HEK293 (cell line): ENCODE data around the gene SLMAP.

Source experiments
- CTCF ChIA-PET: fragments of 350-600 bp; formaldehyde crosslinking; extraction: SDS; loops from one replicate; lab custom pipeline; 2021; ENCODE audit warnings: antibody characterized with exemption; lab: Yijun Ruan, JAX
- POLR2A ChIA-PET: fragments of 300-600 bp; formaldehyde crosslinking; extraction: SDS; loops from one replicate; lab custom pipeline; 2020; ENCODE audit warnings: antibody characterized with exemption, inconsistent platforms; lab: Yijun Ruan, JAX
- H3K27ac ChIP-seq: fragments of 200-500 bp; sonication (Bioruptor generic); 2 replicates; pipeline ENCODE4 v1.5.1; 2014; ENCODE audit warnings: low read depth, low read length, control low read depth, inconsistent platforms; ENCODE audit errors: extremely low read depth
- H3K36me3 ChIP-seq, 2 experiments: fragments of 200-500 bp in 1 of 2; sonication (Bioruptor generic) in 1 of 2; 1 replicate in 1 of 2; 2 replicates in 1 of 2; pipeline ENCODE4 v1.5.1; 2014 to 2017; ENCODE audit warnings: inconsistent platforms in 2 of 2, low read length in 2 of 2; ENCODE audit not compliant: control insufficient read depth in 2 of 2, insufficient read depth in 1 of 2
- H3K4me1 ChIP-seq: fragments of 200-500 bp; sonication (Bioruptor generic); 2 replicates; pipeline ENCODE4 v1.5.1; 2014; ENCODE audit warnings: mild to moderate bottlenecking, low read length, inconsistent platforms; ENCODE audit not compliant: control insufficient read depth, insufficient read depth
- H3K4me3 ChIP-seq: 2 replicates; pipeline ENCODE4 v1.5.1; 2011; ENCODE audit warnings: low read depth, mild to moderate bottlenecking, control low read depth, low read length, moderate library complexity
- H3K9me3 ChIP-seq: fragments of 200-500 bp; sonication (Bioruptor generic); 2 replicates; pipeline ENCODE4 v1.5.1; 2014; ENCODE audit warnings: low read depth, low read length, inconsistent platforms; ENCODE audit not compliant: control insufficient read depth, insufficient read depth
- BCL6B ChIP-seq: fragments of 450-650 bp; formaldehyde crosslinking; IDR thresholded peaks from 2 replicates; pipeline ENCODE4 v1.5.1; 2017; ENCODE audit warnings: missing biosample characterization, missing genetic modification characterization
- HIC1 ChIP-seq: fragments of 450-650 bp; formaldehyde crosslinking; IDR thresholded peaks from 2 replicates; pipeline ENCODE4 v1.5.1; 2016; ENCODE audit warnings: missing biosample characterization, missing genetic modification characterization
- HOXA7 ChIP-seq: sonication (generic); formaldehyde crosslinking; IDR thresholded peaks from 2 replicates; pipeline ENCODE4 v1.8.1; 2022; ENCODE audit warnings: missing genetic modification reagents, borderline replicate concordance
- INSM2 ChIP-seq: fragments of 450-650 bp; formaldehyde crosslinking; IDR thresholded peaks from 2 replicates; pipeline ENCODE4 v1.5.1; 2016; ENCODE audit warnings: missing biosample characterization, missing genetic modification characterization
- KLF10 ChIP-seq: fragments of 450-650 bp; IDR thresholded peaks from 2 replicates; pipeline ENCODE4 v1.5.1; 2018; ENCODE audit warnings: missing biosample characterization, mild to moderate bottlenecking, missing genetic modification characterization
- KLF7 ChIP-seq: fragments of 450-650 bp; formaldehyde crosslinking; IDR thresholded peaks from 2 replicates; pipeline ENCODE4 v1.5.1; 2016; ENCODE audit warnings: missing biosample characterization, missing genetic modification characterization, borderline replicate concordance
- MEIS1 ChIP-seq: sonication (generic); formaldehyde crosslinking; IDR thresholded peaks from 2 replicates; pipeline ENCODE4 v1.8.1; 2022; ENCODE audit warnings: missing genetic modification reagents, mild to moderate bottlenecking, borderline replicate concordance
- PBX3 ChIP-seq: sonication (generic); formaldehyde crosslinking; IDR thresholded peaks from 2 replicates; pipeline ENCODE4 v1.8.1; 2022; ENCODE audit warnings: mild to moderate bottlenecking, moderate library complexity, missing genetic modification reagents
- SCRT2 ChIP-seq: fragments of 450-650 bp; formaldehyde crosslinking; IDR thresholded peaks from 2 replicates; pipeline ENCODE4 v1.5.1; 2016; ENCODE audit warnings: missing biosample characterization, missing genetic modification characterization
- ZBTB17 ChIP-seq: fragments of 450-650 bp; formaldehyde crosslinking; IDR thresholded peaks from 2 replicates; pipeline ENCODE4 v1.5.1; 2016; ENCODE audit warnings: missing biosample characterization, missing genetic modification characterization
- ZEB2 ChIP-seq: fragments of 450-650 bp; formaldehyde crosslinking; IDR thresholded peaks from 2 replicates; pipeline ENCODE4 v1.5.1; 2016; ENCODE audit warnings: missing biosample characterization, missing genetic modification characterization
- ZNF157 ChIP-seq: fragments of 450-650 bp; formaldehyde crosslinking; IDR thresholded peaks from 2 replicates; pipeline ENCODE4 v1.5.1; 2016; ENCODE audit warnings: missing biosample characterization, missing genetic modification characterization
- ZNF174 ChIP-seq: fragments of 450-650 bp; formaldehyde crosslinking; IDR thresholded peaks from 2 replicates; pipeline ENCODE4 v1.5.0; 2017; ENCODE audit warnings: missing biosample characterization, mild to moderate bottlenecking, missing genetic modification characterization
- ZNF24 ChIP-seq: fragments of 450-650 bp; formaldehyde crosslinking; IDR thresholded peaks from 2 replicates; pipeline ENCODE4 v1.5.1; 2016; ENCODE audit warnings: missing biosample characterization, missing genetic modification characterization
- ZNF26 ChIP-seq: fragments of 450-650 bp; formaldehyde crosslinking; IDR thresholded peaks from 2 replicates; pipeline ENCODE4 v1.5.1; 2016; ENCODE audit warnings: missing biosample characterization, missing genetic modification characterization
- ZNF311 ChIP-seq: fragments of 450-650 bp; formaldehyde crosslinking; IDR thresholded peaks from 2 replicates; pipeline ENCODE4 v1.5.1; 2017; ENCODE audit warnings: missing biosample characterization, missing genetic modification characterization, borderline replicate concordance
- ZNF350 ChIP-seq: fragments of 450-650 bp; formaldehyde crosslinking; IDR thresholded peaks from 2 replicates; pipeline ENCODE4 v1.5.0; 2017; ENCODE audit warnings: missing biosample characterization, mild to moderate bottlenecking, missing genetic modification characterization
- ZNF398 ChIP-seq: fragments of 450-650 bp; formaldehyde crosslinking; IDR thresholded peaks from 2 replicates; pipeline ENCODE4 v1.5.1; 2017; ENCODE audit warnings: missing biosample characterization, missing genetic modification characterization
- ZNF48 ChIP-seq: fragments of 450-650 bp; formaldehyde crosslinking; IDR thresholded peaks from 2 replicates; pipeline ENCODE4 v1.5.1; 2016; ENCODE audit warnings: missing biosample characterization, missing genetic modification characterization
- ZNF510 ChIP-seq: fragments of 450-650 bp; formaldehyde crosslinking; IDR thresholded peaks from 2 replicates; pipeline ENCODE4 v1.5.1; 2018; ENCODE audit warnings: mild to moderate bottlenecking, missing genetic modification characterization, missing biosample characterization; ENCODE audit not compliant: insufficient replicate concordance
- ZNF514 ChIP-seq: fragments of 450-650 bp; formaldehyde crosslinking; IDR thresholded peaks from 2 replicates; pipeline ENCODE4 v1.5.1; 2016; ENCODE audit warnings: missing biosample characterization, missing genetic modification characterization
- ZNF571 ChIP-seq: fragments of 450-650 bp; formaldehyde crosslinking; IDR thresholded peaks from 2 replicates; pipeline ENCODE4 v1.5.0; 2017; ENCODE audit warnings: missing biosample characterization, missing genetic modification characterization
- ZNF629 ChIP-seq: fragments of 450-650 bp; formaldehyde crosslinking; IDR thresholded peaks from 2 replicates; pipeline ENCODE4 v1.5.1; 2017; ENCODE audit warnings: missing biosample characterization, missing genetic modification characterization
- ZNF654 ChIP-seq: fragments of 450-650 bp; formaldehyde crosslinking; IDR thresholded peaks from 2 replicates; pipeline ENCODE4 v1.5.1; 2016; ENCODE audit warnings: low read depth, missing biosample characterization, missing genetic modification characterization
- ZNF670 ChIP-seq: fragments of 450-650 bp; formaldehyde crosslinking; IDR thresholded peaks from 2 replicates; pipeline ENCODE4 v1.5.1; 2016; ENCODE audit warnings: missing biosample characterization, missing genetic modification characterization, low read depth
- ZNF777 ChIP-seq: fragments of 450-650 bp; formaldehyde crosslinking; IDR thresholded peaks from 2 replicates; pipeline ENCODE4 v1.5.1; 2017; ENCODE audit warnings: missing biosample characterization, missing genetic modification characterization, borderline replicate concordance
- ZNF792 ChIP-seq: fragments of 450-650 bp; formaldehyde crosslinking; IDR thresholded peaks from 2 replicates; pipeline ENCODE4 v1.5.1; 2016; ENCODE audit warnings: missing biosample characterization, missing genetic modification characterization
- ZNF837 ChIP-seq: fragments of 450-650 bp; formaldehyde crosslinking; IDR thresholded peaks from 2 replicates; pipeline ENCODE4 v1.5.1; 2016; ENCODE audit warnings: missing biosample characterization, missing genetic modification characterization
- ZSCAN4 ChIP-seq: fragments of 450-650 bp; formaldehyde crosslinking; IDR thresholded peaks from 2 replicates; pipeline ENCODE4 v1.5.1; 2017; ENCODE audit warnings: missing biosample characterization, missing genetic modification characterization

Gene SLMAP

GRCh38 chr3:57803647-57804081 is 47.6 kb downstream of the SLMAP start:
- Histone ChIP-seq H3K4me1 (no peaks in the 10 kb centered on the region; the same call in 1 of the 2 replicates), H3K4me3 (no peak overlapping the region), H3K9me3 (no peaks in the 10 kb centered on the region), H3K27ac (no peak overlapping the region), H3K36me3 (no peaks in the 10 kb centered on the region)
- POLR2A ChIA-PET: no interaction called here
- CTCF ChIA-PET: no interaction called here
- TF ChIP-seq ZNF777 (tag by site-specific recombination): no peak
- TF ChIP-seq ZNF670 (tag by site-specific recombination): no peak
- no peak for TF ChIP-seq ZNF792 (tag by site-specific recombination)
- TF ChIP-seq INSM2 (tag by site-specific recombination): 0 out of 2 replicates have a peak, but pooled peaks have one; percentile 39
- TF ChIP-seq KLF7 (tag by site-specific recombination): no peak
- TF ChIP-seq ZNF629 (tag by site-specific recombination): peak; percentile 69
- TF ChIP-seq SCRT2 (tag by site-specific recombination): no peak
- TF ChIP-seq ZNF514: no peak
- TF ChIP-seq BCL6B (tag by site-specific recombination): peak; percentile 63
- TF ChIP-seq PBX3: no peak
- TF ChIP-seq ZNF311 (tag by site-specific recombination): no peak
- TF ChIP-seq ZEB2 (tag by site-specific recombination): peak; percentile 73
- no peak for TF ChIP-seq ZNF654
- TF ChIP-seq ZNF157 (tag by site-specific recombination): no peak
- TF ChIP-seq ZBTB17: peak; percentile 79
- TF ChIP-seq ZNF837 (tag by site-specific recombination): no peak
- TF ChIP-seq ZSCAN4 (tag by site-specific recombination): no peak
- no peak for TF ChIP-seq ZNF174 (tag by site-specific recombination)
- TF ChIP-seq MEIS1 (CRISPR knock-in tag): no peak
- TF ChIP-seq ZNF398 (tag by site-specific recombination): peak; percentile 62
- no peak for TF ChIP-seq ZNF571 (tag by site-specific recombination)
- TF ChIP-seq ZNF26 (tag by site-specific recombination): no peak
- peak; percentile 37 for TF ChIP-seq ZNF510 (tag by site-specific recombination)
- TF ChIP-seq HIC1 (tag by site-specific recombination): peak; percentile 44; the same call in 1 of the 2 replicates
- no peak for TF ChIP-seq ZNF350
- TF ChIP-seq HOXA7 (CRISPR knock-in tag): no peak
- TF ChIP-seq ZNF48 (tag by site-specific recombination): no peak
- no peak for TF ChIP-seq KLF10 (tag by site-specific recombination)
- no peak for TF ChIP-seq ZNF24 (tag by site-specific recombination)
